Fibroblast of skin of scalp (primary cell): ENCODE data around the gene RPL29.

Source experiments
- DNase-seq: peaks from one replicate; pipeline ENCODE4 v3.0.0-alpha.2; 2013

The RPL29 gene

GRCh38 chr3:52025453-52025852 is 29.8 kb upstream of the RPL29 start:
- peak; percentile 34 for DNase-seq

- DNase-seq = no peak
Measured at GRCh38 chr3:52024765-52025452, 29.2 kb upstream of the RPL29 start.

- no peak for DNase-seq
Measured at GRCh38 chr3:52023860-52024764, 28.4 kb upstream of the RPL29 start.

GRCh38 chr3:52023101-52023770 is 27.5 kb upstream of the RPL29 start:
- DNase-seq = no peak

- DNase-seq = peak; percentile 38
Measured at GRCh38 chr3:52022323-52023100, 26.8 kb upstream of the RPL29 start.

GRCh38 chr3:52021489-52022268 is 26.0 kb upstream of the RPL29 start:
- DNase-seq = peak; percentile 35

- no peak for DNase-seq
Measured at GRCh38 chr3:52020796-52021195, 25.1 kb upstream of the RPL29 start.

- no peak for DNase-seq
Measured at GRCh38 chr3:52019352-52020080, 23.8 kb upstream of the RPL29 start.

GRCh38 chr3:52018319-52019000 is 22.8 kb upstream of the RPL29 start:
- no peak for DNase-seq

- no peak for DNase-seq
Measured at GRCh38 chr3:52017586-52017985, 21.9 kb upstream of the RPL29 start.

- DNase-seq = no peak
Measured at GRCh38 chr3:52015438-52016228, 19.9 kb upstream of the RPL29 start.

GRCh38 chr3:52014613-52015012 is 18.9 kb upstream of the RPL29 start:
- peak; percentile 47 for DNase-seq

- no peak for DNase-seq
Measured at GRCh38 chr3:52013802-52014598, 18.3 kb upstream of the RPL29 start.

GRCh38 chr3:52012699-52013098 is 17.0 kb upstream of the RPL29 start:
- no peak for DNase-seq

- no peak for DNase-seq
Measured at GRCh38 chr3:52010431-52010830, 14.7 kb upstream of the RPL29 start.

GRCh38 chr3:52007291-52007690 is 11.6 kb upstream of the RPL29 start:
- no peak for DNase-seq

- DNase-seq = no peak
Measured at GRCh38 chr3:52006820-52007133, 11.1 kb upstream of the RPL29 start.

GRCh38 chr3:52006017-52006819 is 10.5 kb upstream of the RPL29 start:
- DNase-seq = no peak
